Mucosa of descending colon (tissue), 3 donors: ENCODE data around the gene TGFBRAP1. TPM values are rescaled to one million over a fixed set of nuclear protein-coding genes. Genes with fewer than 3 reads are reported as not detected.

Source experiments
- ATAC-seq: fragments of 200-7000 bp; cut with Tn5 transposase; one replicate; pipeline ENCODE4 v1.9.1; 2020; ENCODE audit warnings: mild to moderate bottlenecking, moderate library complexity
- DNase-seq, 3 donors: peaks; one replicate each; pipeline ENCODE4 v3.0.0-alpha.2; 2020
- H3K36me3 ChIP-seq: fragments of 200-600 bp; one replicate; pipeline ENCODE4 v1.8.0; 2021; ENCODE audit warnings: low read depth, mild to moderate bottlenecking
- H3K4me1 ChIP-seq: fragments of 200-600 bp; one replicate; pipeline ENCODE4 v1.8.0; 2021; ENCODE audit warnings: low read depth, mild to moderate bottlenecking
- H3K4me3 ChIP-seq: fragments of 200-600 bp; one replicate; pipeline ENCODE4 v1.8.0; 2021; ENCODE audit warnings: mild to moderate bottlenecking
- H3K9me3 ChIP-seq: fragments of 200-600 bp; one replicate; pipeline ENCODE4 v1.8.0; 2021; ENCODE audit warnings: mild to moderate bottlenecking
- CTCF ChIP-seq: fragments of 200-600 bp; IDR thresholded peaks from one replicate; pipeline ENCODE4 v1.8.0; 2022; ENCODE audit warnings: antibody characterized with exemption, mild to moderate bottlenecking
- intact Hi-C, 2 donors: fragments of 100-400 bp; cut with DNase I in 1 of 2; cut with micrococcal nuclease in 1 of 2; formaldehyde crosslinking; loops; one replicate each; pipeline versions ENCODE4 v1.11.0 to v1.11.1; 2022; cut with DNase I, micrococcal nuclease
- total RNA-seq, 3 donors: library from RNA; stranded (reverse); fragmentation: NEBNext Ultra II Directional in 2 of 3; extraction: Animal tissue kit (Norgen Biotek cat#: 25700) in 2 of 3; gene quantifications; one replicate each; pipeline versions ENCODE4 v1.2.1 to v1.2.4, GENCODE V29; 2021 to 2023
- donor health status: DM: no; HTN: no; CAD: no; lungs with moderate emphysema.
- donor health status: DM: no; HTN: no; CAD: no.
- donor health status: DM: no; HTN: yes; CAD: no.

The TGFBRAP1 gene
- total RNA-seq, 3 donors from 2014 or later: 16.9 to 24.3 (median 20.9) TPM

- H3K4me1 ChIP-seq: peaks cover 18% of the 10 kb centered on the region
- DNase-seq (no peak), ATAC-seq (no peak)
- H3K36me3 ChIP-seq: no peaks in the 10 kb centered on the region
- TF ChIP-seq CTCF: no peak
- intact Hi-C loops: no loop called here
- H3K4me3 ChIP-seq: no peak overlapping the region
- H3K9me3 ChIP-seq: no peaks in the 10 kb centered on the region
Observed at GRCh38 chr2:105339414-105339813, 9.9 kb upstream of the TGFBRAP1 start.

GRCh38 chr2:105338020-105338385, 8.5 kb upstream of the TGFBRAP1 start:
- DNase-seq (no peak), ATAC-seq (peak; percentile 45)
- H3K4me1 ChIP-seq: peaks cover 18% of the 10 kb centered on the region
- intact Hi-C loops: no loop called here
- no peaks in the 10 kb centered on the region for H3K36me3 ChIP-seq
- TF ChIP-seq CTCF: no peak
- H3K9me3 ChIP-seq: no peaks in the 10 kb centered on the region
- peak overlapping the region; percentile 72 for H3K4me3 ChIP-seq

- no peaks in the 10 kb centered on the region for H3K36me3 ChIP-seq
- intact Hi-C loops: no loop called here
- no peak for TF ChIP-seq CTCF
- H3K4me1 ChIP-seq: peaks cover 18% of the 10 kb centered on the region
- H3K4me3 ChIP-seq: peak within 1 kb of the TSS; percentile 72
- peak; percentile 96 for ATAC-seq
- H3K9me3 ChIP-seq: no peaks in the 10 kb centered on the region
- DNase-seq: peak; percentile 90 to 92 (median 90)
Observed at GRCh38 chr2:105337122-105338019, 7.8 kb upstream of the TGFBRAP1 start, which contains the start of gene C2orf49. Gene C2orf49, plus strand, starts transcription at chr2:105337540. Its CDS starts 48 bp downstream, at chr2:105337588.

- intact Hi-C loops: no loop called here
- Histone ChIP-seq H3K4me1 (peaks cover 18% of the 10 kb centered on the region), H3K36me3 (no peaks in the 10 kb centered on the region), H3K4me3 (peak overlapping the region; percentile 72), H3K9me3 (no peaks in the 10 kb centered on the region)
- TF ChIP-seq CTCF: no peak
- no peak for ATAC-seq
- DNase-seq: no peak
Observed at GRCh38 chr2:105336786-105337121, 7.2 kb upstream of the TGFBRAP1 start.

- H3K4me3 ChIP-seq: no peak overlapping the region
- ATAC-seq (no peak), DNase-seq (no peak)
- H3K4me1 ChIP-seq: peaks cover 20% of the 10 kb centered on the region
- H3K36me3 ChIP-seq: no peaks in the 10 kb centered on the region
- H3K9me3 ChIP-seq: no peaks in the 10 kb centered on the region
- intact Hi-C loops: no loop called here
- no peak for TF ChIP-seq CTCF
Observed at GRCh38 chr2:105335469-105335868, 5.9 kb upstream of the TGFBRAP1 start.
